ENCODE measurements around the gene PHF1. TPM values are rescaled to one million over a fixed set of nuclear protein-coding genes. Genes with fewer than 3 reads are reported as not detected.

The PHF1 gene
- total RNA-seq, 4 donors from 2014 or later: 8.1 to 48.6 (median 17.3) TPM

- Histone ChIP-seq H3K4me3 (no peak overlapping the region), H3K9me3 (no peaks in the 10 kb centered on the region), H3K4me1 (no peaks in the 10 kb centered on the region), H3K27me3 (no peaks in the 10 kb centered on the region), H3K27ac (no peak overlapping the region), H3K36me3 (peaks cover 23 to 95% (median 35%) of the 10 kb centered on the region in 3 donors)
- TF ChIP-seq CTCF (IDR thresholded peaks at IDR 0.05) (no peak), POLR2A (IDR thresholded peaks at IDR 0.05) (no peak)
- 77 to 82% methylated on average over 13 to 17 of the region's 19 CpGs for WGBS, 2 donors
- no peak for DNase-seq
- intact Hi-C loops (cut with DNase I): no loop called here
Observed at GRCh38 chr6:33440649-33441309, 30.0 kb downstream of the PHF1 start.

- 93% methylated on average over 5 of the region's 9 CpGs; no CpG with 5 or more reads in 1 of the 2 donors for WGBS, 2 donors
- intact Hi-C loops (cut with DNase I): no loop called here
- peaks cover 19 to 94% (median 35%) of the 10 kb centered on the region in 3 donors for H3K36me3 ChIP-seq
- no peak for DNase-seq
- no peak overlapping the region for H3K27ac ChIP-seq
- no peaks in the 10 kb centered on the region for H3K4me1 ChIP-seq
- TF ChIP-seq POLR2A (IDR thresholded peaks at IDR 0.05) (no peak), CTCF (IDR thresholded peaks at IDR 0.05) (no peak)
- no peaks in the 10 kb centered on the region for H3K27me3 ChIP-seq
- no peaks in the 10 kb centered on the region for H3K9me3 ChIP-seq
- no peak overlapping the region for H3K4me3 ChIP-seq
Observed at GRCh38 chr6:33441457-33441856, 30.6 kb downstream of the PHF1 start.

GRCh38 chr6:33442283-33442682 is 31.5 kb downstream of the PHF1 start:
- WGBS, 2 donors: 80 to 86% methylated on average over 8 of the region's 8 CpGs
- H3K36me3 ChIP-seq: peaks cover 12 to 94% (median 32%) of the 10 kb centered on the region in 3 donors
- no peak overlapping the region for H3K4me3 ChIP-seq
- H3K9me3 ChIP-seq: no peaks in the 10 kb centered on the region
- intact Hi-C loops (cut with DNase I): no loop called here
- TF ChIP-seq POLR2A (IDR thresholded peaks at IDR 0.05) (no peak), CTCF (IDR thresholded peaks at IDR 0.05) (no peak)
- H3K4me1 ChIP-seq: no peaks in the 10 kb centered on the region
- no peak for DNase-seq
- H3K27me3 ChIP-seq: no peaks in the 10 kb centered on the region
- H3K27ac ChIP-seq: no peak overlapping the region

- DNase-seq: no peak
- WGBS, 2 donors: 91% methylated on average over 16 of the region's 17 CpGs; no CpG with 5 or more reads in 1 of the 2 donors
- intact Hi-C loops (cut with DNase I): no loop called here
- TF ChIP-seq CTCF (IDR thresholded peaks at IDR 0.05): no peak
- no peak for TF ChIP-seq POLR2A (IDR thresholded peaks at IDR 0.05)
- Histone ChIP-seq H3K27ac (no peak overlapping the region), H3K9me3 (no peaks in the 10 kb centered on the region), H3K4me3 (no peak overlapping the region), H3K4me1 (no peaks in the 10 kb centered on the region), H3K27me3 (no peaks in the 10 kb centered on the region), H3K36me3 (peaks cover 4 to 94% (median 25%) of the 10 kb centered on the region in 3 donors)
Observed at GRCh38 chr6:33443025-33443424, 32.2 kb downstream of the PHF1 start.

GRCh38 chr6:33443619-33444504 is 33.0 kb downstream of the PHF1 start:
- intact Hi-C loops (cut with DNase I): no loop called here
- H3K4me3 ChIP-seq: no peak overlapping the region
- H3K4me1 ChIP-seq: no peaks in the 10 kb centered on the region
- no peak overlapping the region for H3K27ac ChIP-seq
- TF ChIP-seq CTCF (IDR thresholded peaks at IDR 0.05) (no peak), POLR2A (IDR thresholded peaks at IDR 0.05) (no peak)
- 82 to 92% methylated on average over 4 of the region's 18 CpGs for WGBS, 2 donors
- no peak for DNase-seq
- no peaks in the 10 kb centered on the region for H3K27me3 ChIP-seq
- no peaks in the 10 kb centered on the region for H3K9me3 ChIP-seq
- peaks cover 11 to 94% (median 18%) of the 10 kb centered on the region in 3 donors for H3K36me3 ChIP-seq

Data from esophagus squamous epithelium (tissue), 5 donors.